ENCODE data around the gene MYMX.
"Not testable (repeated sequence)": the region's sequence is repeated elsewhere in the genome, so short reads cannot be mapped to it uniquely, and the experiment has no call there.

MYMX gene

DNA sequence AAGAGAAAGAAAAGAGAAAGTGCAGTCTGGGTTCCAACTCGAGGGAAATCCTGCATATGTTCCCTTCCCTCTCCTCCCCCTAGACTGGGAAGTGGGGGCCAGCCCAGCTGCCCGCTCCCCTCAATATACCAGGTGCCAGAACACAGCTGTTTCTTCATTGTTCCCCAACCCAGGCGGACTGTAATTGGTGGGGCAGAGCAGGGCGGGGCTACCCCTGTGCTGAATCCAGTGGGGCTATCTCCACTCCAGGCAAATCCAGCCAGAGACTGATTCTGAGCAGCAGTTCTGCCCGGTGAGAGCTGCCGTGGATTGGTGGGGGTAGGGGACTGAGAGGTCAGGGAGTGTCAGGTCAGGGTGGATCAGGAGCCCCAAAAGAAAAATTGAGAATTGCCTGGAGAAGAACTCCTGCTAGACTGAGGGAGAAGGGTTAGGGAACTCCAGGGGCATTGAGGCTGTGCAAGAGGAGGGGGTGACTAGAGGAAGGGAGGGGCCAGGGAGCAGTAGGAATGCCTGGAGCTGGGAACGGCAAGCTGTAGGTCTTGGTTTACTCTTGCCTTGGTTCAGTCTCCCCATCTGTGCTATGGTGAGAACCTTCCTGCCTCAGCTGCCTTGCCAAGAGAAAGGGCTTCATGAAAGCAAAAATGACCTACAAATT, at the start of gene MYMX:
Gene MYMX (plus strand): TSS at position 250 of the 655 bp plus-strand sequence. CDS start 546 bp downstream, outside the sequence.
- DNase-seq, result peak; percentile 59

DNA sequence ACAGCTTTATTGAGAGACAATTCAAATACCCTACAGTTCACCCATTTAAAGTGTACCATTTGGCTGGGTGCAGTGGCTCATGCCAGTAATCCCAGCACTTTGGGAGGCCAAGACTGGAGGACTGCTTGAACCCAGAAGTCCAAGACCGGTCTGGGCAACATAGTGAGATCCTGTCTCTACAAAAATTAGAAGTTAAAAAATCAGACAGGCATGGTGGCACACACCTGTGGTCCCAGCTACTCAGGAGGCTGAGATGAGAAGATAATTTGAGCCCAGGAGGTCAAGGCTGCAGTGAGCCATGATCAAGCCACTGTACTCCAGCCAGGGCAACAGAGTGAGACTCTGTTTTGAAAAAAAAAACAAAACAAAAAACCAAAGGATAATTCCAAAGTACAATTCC, 49.2 kb upstream of the MYMX start:
- no peak for DNase-seq

DNA sequence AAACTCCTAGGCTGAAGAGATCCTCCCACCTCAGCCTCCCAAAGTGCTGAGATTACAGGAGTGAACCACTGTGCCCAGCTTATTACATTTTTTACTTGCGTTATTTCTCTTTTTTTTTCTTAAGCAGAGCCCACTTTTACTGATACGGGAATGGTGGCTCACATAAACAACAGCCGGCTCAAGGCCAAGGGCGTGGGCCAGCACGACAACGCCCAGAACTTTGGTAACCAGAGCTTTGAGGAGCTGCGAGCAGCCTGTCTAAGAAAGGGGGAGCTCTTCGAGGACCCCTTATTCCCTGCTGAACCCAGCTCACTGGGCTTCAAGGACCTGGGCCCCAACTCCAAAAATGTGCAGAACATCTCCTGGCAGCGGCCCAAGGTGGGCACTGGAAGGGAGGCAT, 47.6 kb upstream of the MYMX start:
- no peak for DNase-seq

DNA sequence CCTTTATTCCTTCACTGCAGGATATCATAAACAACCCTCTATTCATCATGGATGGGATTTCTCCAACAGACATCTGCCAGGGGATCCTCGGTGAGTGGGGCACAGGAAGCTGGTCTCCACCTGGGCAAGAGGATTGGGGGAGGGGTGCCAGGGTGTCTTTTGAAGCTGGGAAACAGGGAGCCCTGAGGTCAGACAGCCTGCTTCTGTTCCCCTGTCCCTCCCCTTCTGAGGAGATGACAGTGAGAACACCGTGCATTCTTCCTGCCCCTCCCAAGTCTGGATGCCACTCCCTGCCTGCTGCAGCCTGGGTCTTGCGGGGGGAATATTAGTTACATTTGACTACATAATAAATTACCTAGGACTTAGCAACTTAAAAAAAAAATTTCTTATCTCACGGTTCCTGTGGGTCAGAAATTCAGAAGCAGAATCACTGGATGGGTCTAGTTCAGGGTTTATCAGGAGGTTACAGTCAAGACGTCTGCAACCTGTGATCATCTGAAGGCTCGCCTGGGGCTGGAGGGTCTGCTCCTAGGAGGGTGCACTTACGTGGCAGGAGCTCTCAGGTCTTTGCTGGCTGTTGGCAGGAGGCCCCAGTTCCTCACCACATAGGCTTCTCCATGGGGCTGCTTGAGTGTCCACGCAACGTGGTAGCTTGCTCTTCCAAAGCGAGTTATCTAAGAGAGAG, 46.7 kb upstream of the MYMX start:
- DNase-seq, result no peak

DNA sequence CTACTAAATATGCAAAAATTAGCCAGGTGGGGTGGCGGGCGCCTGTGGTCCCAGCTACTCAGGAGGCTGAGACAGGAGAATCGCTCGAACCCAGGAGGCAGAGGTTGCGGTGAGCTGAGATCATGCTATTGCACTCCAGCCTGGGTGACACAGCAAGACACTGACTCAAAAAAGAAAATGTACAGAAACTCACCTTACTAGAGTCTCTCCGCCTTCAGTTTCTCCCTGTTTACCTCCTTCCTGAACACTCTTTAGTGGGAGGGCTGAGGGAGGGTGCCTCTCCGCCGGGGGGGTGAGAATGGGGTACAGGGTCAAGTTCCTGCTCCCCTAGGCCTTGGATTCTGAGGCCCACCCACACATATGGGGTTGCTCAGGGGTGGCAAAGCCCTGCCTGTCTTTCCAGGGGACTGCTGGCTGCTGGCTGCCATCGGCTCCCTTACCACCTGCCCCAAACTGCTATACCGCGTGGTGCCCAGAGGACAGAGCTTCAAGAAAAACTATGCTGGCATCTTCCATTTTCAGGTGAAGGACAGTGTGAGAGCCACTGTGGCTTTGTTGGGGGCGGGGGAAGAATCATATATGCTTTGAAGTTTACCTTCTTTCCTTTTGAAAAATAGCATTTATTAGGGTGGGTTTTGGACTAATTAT, 44.7 kb upstream of the MYMX start:
- DNase-seq, result no peak

DNA sequence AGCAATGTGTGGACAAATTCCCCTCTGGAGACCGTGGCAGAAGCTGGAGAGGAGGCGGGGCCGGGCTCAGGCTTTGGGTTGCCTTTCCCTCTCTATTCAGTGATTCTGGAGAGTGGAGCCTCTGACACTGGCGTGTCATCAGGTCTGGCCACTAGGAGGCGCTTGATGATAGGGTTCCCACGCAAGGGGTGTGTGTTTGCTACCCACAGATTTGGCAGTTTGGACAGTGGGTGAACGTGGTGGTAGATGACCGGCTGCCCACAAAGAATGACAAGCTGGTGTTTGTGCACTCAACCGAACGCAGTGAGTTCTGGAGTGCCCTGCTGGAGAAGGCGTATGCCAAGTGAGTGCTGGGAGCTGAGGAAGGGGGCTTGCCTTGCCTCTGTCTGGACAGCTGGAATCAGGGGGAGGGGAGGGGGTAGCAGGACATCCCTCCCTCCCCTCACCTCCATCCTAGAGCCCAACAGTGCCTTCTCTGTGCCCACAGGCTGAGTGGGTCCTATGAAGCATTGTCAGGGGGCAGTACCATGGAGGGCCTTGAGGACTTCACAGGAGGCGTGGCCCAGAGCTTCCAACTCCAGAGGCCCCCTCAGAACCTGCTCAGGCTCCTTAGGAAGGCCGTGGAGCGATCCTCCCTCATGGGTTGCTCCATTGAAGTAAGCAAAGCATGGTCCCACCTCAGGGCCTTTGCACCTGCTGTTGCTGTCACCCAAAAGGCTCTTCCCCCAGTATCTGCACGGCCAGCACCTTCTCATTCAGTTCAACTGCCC, 43.8 kb upstream of the MYMX start:
- DNase-seq, result peak; percentile 94

DNA sequence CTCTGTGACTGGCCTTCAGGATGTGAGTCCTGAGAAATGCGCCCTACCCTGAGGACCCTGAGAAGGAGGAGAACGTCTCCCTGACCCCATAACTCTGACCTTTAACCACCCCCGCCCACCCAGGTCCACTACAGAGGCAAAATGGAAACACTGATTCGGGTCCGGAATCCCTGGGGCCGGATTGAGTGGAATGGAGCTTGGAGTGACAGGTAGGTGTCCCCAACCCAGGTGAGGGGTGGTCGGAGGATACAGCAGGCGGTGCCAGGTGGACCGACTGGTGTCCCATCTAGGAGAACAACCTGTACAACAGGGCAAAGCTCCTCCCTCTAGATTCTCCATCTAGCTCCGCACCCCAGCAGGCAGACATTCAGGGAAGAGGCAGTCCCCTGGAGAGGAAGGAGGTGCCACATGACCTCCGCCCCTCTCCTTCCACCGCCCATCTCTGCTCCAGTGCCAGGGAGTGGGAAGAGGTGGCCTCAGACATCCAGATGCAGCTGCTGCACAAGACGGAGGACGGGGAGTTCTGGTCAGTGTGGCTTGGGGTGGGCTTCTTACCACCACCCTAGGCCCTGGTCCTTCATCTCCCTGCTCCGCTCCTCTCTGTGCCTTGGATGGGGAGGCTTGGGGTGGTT, 40.5 kb upstream of the MYMX start:
- DNase-seq, result no peak

DNA sequence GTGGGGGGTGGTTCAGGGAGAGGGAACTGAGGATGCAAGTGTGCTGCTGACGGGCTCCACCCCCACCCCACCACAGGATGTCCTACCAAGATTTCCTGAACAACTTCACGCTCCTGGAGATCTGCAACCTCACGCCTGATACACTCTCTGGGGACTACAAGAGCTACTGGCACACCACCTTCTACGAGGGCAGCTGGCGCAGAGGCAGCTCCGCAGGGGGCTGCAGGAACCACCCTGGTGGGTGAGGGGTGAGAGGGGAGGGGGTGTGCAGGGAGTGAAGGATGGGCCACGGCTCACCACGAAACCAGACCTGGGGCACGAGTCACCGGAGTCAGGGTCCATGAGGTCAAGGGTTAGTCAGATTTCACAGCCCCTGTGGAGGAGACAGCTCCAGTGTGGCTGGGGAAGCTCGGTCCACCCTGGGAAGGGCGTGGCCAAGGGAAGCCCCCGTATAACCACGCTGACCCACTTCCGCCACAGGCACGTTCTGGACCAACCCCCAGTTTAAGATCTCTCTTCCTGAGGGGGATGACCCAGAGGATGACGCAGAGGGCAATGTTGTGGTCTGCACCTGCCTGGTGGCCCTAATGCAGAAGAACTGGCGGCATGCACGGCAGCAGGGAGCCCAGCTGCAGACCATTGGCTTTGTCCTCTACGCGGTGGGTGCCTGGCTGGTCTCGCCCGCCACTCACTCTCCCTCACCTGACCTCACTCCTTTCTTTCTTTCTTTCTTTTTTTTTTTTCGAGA, 39.8 kb upstream of the MYMX start:
- no peak for DNase-seq

DNA sequence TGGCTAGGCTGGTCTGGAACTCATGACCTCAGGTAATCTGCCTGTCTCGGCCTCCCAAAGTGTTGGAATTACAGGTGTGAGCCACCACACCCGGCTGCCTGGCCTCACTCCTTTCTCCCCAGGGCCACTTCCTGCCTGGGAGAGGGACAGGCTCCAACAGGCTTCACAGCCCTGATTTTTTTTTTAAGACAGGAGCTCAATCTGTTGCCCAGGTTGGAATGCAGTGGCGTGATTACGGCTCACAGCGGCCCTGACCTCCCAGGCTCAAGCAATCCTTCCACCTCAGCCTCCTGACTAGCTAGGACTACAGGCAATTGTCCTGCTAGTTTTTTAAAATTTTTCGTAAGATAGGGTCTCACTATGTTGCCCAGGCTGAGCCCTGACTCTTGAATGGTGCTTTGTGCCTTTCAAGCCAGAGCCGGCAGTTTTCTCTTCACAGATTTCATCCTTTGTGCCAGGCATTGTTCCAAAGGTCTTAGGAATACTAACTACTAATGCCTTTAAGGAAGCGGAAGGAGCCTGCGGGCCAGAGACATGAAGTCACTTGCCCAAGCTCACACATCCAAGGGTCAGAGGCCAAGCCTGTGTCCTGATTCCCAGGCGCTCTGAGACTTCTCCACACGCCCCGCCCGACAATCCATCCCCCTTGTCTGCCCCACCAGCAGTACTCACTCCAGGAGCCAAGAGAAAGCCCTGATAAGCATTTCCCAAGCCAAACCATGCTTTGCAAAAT, 38.9 kb upstream of the MYMX start:
- DNase-seq, result no peak

DNA sequence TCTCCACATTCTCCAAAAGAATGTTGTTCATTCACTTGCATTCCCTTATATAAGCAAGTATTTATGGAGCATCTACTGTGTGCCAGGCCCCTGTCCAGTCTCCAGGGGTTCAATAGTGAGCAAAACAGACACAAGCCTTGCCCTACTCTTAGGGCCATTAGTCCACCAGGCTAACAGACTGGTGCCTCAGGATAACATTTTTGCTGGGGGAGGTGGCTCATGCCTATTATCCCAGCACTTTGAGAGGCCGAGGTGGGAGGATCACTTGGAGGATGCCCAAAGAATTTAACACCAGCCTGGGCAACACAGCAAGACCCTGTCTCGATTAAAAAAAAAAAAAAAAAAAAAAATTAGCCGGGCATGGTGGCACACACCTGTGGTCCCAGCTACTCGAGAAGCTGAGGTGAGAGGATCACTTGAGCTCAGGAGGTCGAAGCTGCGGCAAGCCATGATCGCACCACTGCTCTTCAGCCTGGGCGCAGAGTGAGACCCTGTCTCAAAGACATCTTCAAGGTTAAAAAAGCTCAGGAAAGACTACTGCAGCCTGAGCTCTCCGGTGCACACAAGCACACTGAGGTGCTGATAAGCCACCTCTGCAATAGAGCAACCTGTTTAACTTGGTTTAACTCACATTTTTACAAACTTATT, 38.2 kb upstream of the MYMX start:
- DNase-seq, result no peak

DNA sequence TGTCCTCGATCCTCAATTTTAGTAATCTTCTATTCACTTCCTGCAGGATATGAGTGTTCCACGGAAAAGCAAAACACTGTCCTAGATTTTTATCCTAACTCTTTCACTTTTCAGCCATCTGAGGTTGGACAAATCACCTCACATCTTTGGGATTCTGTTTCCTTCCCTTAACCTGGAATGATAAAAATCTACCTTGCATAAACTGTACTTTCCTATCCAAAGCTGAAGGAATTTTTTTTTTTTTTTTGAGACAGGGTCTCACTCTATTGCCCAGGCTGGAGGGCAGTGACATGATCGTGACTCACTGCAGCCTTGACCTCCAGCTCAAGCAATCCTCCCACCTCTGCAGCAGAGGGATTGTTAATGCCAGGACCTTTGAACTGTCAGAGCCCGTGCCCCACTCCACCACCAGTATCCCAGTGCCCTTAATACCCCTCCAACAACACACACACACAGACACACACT, 37.6 kb upstream of the MYMX start:
- no peak for DNase-seq

DNA sequence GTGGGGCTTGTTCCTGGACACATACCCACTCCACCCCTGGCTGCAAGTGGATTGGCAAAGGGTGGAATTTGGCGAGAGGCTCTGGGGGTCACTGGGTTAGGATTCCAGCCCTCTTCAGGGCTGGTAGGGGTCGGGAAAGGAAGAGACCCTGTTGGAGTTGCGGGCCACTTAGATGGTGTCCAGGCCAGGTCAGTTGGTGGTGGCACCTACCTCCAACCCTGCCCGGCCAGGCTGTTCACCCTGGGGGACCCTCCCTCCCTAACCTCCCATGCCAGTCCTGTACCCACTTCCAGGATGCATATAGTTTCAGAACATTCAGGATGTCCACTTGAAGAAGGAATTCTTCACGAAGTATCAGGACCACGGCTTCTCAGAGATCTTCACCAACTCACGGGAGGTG, 37.1 kb upstream of the MYMX start:
- DNase-seq, result no peak

DNA sequence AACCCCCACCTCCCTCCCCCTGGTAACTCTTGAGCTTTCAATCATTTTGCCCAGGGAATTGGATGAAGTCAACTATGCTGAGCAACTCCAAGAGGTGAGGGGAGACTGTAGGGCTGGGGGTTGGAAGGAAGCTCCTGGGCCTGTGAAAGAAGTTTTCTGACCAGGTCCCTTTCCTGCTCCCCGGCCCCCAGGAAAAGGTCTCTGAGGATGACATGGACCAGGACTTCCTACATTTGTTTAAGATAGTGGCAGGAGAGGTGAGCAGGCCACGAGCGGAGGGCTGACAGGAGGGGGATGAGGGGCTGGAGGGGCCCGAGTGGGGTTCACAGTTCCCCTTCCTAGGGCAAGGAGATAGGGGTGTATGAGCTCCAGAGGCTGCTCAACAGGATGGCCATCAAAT, 36.3 kb upstream of the MYMX start:
- DNase-seq, result no peak

DNA sequence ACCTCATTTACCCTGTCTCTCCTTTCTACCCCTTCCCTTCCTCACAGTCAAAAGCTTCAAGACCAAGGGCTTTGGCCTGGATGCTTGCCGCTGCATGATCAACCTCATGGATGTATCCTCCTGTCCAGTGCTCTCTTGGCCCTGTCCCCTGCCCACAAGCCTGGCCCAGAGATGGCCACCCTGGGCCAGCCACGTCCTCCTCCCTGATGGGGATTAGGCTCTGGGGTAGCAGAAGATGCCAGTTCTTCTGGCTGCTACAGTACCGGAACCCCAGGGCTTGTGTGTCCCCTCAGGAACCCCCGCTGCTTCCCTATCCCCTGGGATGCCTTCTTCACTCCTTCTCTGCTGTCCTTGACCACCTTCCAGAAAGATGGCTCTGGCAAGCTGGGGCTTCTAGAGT, 35.8 kb upstream of the MYMX start:
- no peak for DNase-seq

DNA sequence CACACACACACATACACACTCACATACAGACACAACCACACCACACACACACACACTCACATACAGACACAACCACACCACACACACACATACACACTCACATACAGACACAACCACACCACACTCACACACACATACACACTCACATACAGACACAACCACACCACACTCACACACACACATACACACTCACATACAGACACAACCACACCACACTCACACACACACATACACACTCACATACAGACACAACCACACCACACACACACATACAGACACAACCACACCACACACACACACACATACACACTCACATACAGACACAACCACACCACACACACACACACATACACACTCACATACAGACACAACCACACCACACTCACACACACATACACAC, 34.9 kb upstream of the MYMX start:
- DNase-seq, result not testable (repeated sequence)

DNA sequence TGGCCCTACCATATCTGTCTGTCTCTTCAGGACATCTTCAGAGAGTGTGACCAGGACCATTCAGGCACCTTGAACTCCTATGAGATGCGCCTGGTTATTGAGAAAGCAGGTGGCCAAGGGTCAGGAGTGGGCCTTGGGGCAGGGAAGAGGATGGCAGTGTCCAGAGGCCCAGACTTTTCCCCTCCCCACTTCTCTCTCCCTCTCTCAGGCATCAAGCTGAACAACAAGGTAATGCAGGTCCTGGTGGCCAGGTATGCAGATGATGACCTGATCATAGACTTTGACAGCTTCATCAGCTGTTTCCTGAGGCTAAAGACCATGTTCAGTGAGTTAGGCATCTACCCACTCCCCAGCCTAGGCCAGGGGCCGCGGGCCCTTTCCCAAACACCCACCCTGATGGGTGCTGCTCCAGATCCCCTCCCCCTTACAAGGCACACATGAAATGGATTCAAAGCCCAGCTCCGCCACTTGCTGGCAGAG, 33.8 kb upstream of the MYMX start:
- DNase-seq, result no peak

DNA sequence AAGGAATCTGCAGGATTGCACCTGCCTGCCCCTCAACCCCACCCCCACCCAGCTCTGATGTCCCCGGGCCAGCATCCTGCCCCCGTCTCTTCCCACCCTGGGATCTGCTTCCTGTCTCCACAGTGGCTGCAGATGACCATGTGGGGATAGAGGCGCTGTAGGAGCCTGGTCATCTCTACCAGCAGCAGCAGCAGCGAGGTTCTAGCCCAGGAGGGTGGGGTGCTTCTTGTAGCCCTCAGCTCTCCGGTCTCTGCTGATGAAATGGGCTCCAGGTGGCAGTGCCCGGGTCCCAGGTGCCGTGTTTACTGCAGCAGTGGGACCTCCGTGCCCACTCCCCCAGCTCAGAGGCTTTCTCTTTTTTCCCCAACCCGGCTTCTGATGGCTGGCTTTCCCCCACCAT, 32.9 kb upstream of the MYMX start:
- DNase-seq, result no peak

DNA sequence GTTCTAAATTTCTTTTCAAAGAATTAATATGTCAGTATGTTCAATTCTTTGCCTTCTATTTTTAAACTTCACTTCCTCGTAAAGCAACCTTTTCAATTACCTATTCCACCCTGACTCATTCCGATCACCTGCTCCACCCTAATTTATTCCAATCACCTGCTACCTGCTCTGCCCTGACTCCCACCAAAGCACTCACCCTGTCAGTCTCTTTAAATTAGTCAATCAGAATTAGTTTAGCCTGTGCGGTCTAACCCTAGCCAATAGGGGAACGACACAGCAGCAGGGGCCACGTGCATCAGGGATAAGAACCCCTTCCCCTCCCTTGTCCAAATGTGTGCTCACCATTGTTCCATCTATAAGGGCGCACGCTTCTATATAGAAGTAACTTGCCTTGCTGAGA, 31.4 kb upstream of the MYMX start:
- DNase-seq, result not testable (repeated sequence)

DNA sequence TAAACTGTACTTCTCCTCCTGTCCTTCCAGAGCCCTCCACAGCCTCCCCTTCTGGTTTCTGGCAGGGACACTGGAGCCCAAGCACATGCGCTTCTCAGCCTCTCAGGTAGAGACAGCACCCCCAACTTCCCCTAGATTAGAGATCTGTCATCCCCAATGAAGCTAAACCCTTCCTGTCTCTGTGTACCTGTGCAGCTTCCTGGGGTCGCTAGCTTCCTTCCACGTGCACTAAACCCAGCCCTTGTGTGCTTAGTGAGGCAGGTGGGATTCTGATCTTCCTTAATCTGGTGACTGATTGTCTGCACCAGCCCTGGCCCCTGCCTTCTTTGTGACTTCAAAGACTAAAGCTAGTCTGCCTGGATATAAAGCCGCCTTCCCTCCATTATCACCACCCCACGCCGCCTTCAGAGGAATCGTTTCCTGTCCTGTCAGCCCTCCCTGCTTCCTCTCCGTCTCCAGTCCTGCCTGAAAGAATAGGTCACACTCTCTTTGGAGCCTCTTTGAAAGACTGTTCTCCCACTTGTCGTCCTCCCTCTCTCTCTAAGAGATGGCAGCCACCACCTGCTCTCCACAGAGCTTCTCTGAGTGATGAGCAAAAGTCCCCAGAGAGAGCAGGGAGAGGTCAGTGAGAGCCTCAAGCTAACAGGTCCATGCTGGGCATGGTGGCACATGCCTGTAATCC, 30.6 kb upstream of the MYMX start:
- peak; percentile 64 for DNase-seq

DNA sequence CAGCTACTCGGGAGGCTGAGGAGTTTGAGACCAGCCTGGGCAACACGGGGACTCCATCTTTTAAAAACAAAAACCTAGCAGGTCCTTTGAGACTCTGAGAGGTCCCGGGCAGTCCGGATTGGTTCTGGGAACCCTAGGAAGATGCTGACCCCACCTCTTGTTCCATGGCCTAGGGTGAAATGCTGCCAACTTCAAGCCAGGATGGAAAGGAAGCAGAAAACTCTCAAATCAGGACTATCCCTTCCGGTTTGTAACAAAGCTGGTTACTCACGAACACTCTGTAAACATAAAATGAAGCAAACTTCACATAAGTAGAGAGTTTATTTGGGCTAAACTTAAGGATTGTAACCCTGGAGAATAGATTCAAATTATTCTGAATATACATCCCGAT, 30.1 kb upstream of the MYMX start:
- no peak for DNase-seq

All from eye (tissue), 1 donor.